Suppressor macrophage treated with lipopolysaccharide for 4 hours (primary cell): Measurements from ENCODE around the gene TBKBP1.
A peak's percentile ranks its signal among the peaks of the same experiment; 100 is the strongest.

ENCODE experiments used
- DNase-seq: peaks from one replicate; pipeline ENCODE4 v3.0.0-alpha.2; 2020

TBKBP1 gene, protein sequence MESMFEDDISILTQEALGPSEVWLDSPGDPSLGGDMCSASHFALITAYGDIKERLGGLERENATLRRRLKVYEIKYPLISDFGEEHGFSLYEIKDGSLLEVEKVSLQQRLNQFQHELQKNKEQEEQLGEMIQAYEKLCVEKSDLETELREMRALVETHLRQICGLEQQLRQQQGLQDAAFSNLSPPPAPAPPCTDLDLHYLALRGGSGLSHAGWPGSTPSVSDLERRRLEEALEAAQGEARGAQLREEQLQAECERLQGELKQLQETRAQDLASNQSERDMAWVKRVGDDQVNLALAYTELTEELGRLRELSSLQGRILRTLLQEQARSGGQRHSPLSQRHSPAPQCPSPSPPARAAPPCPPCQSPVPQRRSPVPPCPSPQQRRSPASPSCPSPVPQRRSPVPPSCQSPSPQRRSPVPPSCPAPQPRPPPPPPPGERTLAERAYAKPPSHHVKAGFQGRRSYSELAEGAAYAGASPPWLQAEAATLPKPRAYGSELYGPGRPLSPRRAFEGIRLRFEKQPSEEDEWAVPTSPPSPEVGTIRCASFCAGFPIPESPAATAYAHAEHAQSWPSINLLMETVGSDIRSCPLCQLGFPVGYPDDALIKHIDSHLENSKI

DNA sequence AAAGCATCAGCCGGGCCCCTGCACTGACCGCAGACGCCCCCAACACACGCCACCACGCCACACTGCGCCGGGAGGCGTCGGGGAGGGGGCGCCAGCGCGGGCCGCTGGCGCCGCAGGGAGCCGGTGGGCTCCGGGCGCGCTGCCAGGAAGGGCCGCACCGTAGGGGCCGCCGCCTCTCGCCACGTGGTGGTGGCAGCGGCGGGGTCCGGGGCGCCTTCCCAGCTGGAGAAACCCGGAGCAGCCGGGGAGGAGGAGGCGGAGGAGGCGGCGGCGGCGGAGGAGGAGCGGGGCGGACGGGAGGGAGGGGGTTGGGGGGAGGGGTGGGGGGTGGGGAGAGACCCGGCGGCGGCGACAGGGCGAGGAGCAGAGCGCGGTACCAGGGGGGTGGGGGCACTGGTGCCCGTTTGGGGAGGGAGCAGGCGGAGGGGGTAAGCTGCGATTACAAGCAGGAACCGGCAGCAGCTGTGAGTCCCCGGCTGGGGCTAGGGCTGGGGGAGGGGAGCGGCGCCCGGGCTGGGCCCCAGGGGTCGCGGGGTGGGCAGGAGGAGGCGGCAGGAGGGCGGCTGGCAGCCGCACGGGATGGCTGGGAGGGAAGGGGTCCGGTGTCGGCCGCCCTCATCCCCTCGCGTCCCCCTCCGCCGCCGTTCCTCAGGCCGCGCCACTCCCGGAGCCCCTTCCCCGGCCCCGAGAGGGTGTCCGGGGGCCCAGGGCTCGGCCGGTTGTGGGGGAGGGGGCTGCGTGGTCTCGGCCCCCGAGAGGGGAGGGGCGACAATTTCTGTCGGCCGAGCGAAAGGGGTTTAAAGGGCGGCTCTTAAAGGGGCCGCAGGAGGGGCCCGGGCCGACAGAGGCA lies at the start of gene TBKBP1:
Gene TBKBP1 (plus strand): TSS at position 431 of the 850 bp plus-strand sequence. CDS start 1,952 bp downstream, outside the sequence.
- peak; percentile 22 for DNase-seq

DNA sequence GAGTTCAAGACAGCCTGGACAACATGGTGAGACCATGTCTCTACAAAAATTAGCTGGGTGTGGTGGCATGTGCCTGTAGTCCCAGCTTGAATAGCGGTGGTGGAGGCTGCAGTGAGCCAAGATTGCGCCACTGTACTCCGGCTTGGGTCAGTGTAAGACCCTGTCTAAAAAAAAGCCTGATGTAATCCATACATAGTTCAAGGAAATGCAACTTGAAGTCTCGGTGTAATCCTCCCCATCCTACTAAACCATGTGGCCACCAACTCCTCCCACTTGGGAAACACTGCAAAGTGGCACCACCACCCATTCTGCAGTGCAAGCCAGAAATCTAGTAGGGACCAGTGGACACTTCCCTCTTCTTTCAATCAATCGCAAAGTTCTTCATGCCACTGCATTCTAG lies 49.6 kb upstream of the TBKBP1 start:
- peak; percentile 90 for DNase-seq

DNA sequence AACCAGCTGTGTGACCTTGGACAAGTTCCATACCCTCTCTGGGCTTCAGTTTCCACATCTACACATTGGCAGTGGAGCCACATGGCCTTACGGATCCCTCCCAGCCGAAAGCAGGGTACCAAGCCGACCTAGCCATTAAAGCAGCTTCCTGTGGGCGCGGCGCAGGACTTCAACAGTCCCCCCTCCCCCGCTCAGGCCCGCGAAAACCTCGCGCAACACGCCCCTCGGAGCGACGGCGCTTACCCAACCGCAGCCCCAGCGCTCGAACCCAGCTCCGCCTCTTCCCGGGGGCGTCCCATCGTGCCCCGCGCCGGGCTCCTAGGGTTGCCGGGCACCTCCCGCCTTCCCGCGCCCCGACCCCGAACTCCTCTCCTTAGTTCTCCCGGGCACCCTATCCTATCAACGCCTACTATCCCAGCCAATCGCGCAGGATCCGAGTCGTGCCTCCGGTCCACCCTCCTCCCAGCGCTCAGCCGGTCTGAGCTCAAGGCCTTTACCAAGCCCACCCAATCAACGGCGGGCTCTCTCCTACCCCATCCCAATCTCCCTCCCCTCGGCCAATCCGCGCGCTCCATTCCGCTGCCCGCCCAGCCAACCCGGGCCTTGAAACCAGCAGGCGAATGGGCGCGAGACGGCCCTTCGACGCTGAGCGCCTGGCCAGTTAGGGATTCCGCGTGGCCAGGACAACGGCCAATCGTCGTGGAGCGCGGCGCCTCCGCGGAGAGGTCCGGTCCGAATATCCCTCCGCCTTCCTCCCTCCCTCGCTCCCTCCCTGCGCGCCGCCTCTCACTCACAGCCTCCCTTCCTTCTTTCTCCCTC lies 44.6 kb upstream of the TBKBP1 start, which contains the start of gene KPNB1:
Gene KPNB1 (plus strand): TSS at position 767 of the 819 bp plus-strand sequence. CDS start 326 bp downstream, outside the sequence.
- DNase-seq = peak; percentile 100

GRCh38 chr17:47649972-47650524 lies 43.9 kb upstream of the TBKBP1 start:
- DNase-seq = no peak

- peak; percentile 98 for DNase-seq
Measured at GRCh38 chr17:47650525-47651522, 43.1 kb upstream of the TBKBP1 start.

DNA sequence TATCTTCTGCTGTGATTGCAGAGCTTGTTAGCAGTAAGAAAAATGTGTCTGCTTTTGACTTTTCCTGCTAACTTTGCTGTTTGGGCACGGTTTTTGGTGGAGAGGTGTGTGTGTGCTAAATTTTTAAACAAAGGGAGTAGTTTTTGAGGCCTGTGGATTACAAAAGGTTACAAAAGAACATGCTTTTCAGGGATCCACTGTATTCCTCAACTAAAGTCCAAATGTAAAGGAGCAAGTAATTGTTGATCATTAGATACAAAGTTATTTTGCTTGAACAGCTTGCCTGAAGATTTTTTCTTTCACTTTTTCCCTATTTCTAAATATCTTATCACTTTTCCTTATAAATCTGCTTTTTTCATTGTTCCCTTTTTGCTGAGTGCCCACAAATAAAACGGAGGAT lies 42.3 kb upstream of the TBKBP1 start:
- no peak for DNase-seq

GRCh38 chr17:47652570-47652969 lies 41.4 kb upstream of the TBKBP1 start:
- no peak for DNase-seq

GRCh38 chr17:47653442-47653841 lies 40.5 kb upstream of the TBKBP1 start:
- DNase-seq = no peak

GRCh38 chr17:47654991-47655390 lies 39.0 kb upstream of the TBKBP1 start:
- no peak for DNase-seq

- DNase-seq = peak; percentile 87
Measured at GRCh38 chr17:47660064-47660492, 33.9 kb upstream of the TBKBP1 start.

DNA sequence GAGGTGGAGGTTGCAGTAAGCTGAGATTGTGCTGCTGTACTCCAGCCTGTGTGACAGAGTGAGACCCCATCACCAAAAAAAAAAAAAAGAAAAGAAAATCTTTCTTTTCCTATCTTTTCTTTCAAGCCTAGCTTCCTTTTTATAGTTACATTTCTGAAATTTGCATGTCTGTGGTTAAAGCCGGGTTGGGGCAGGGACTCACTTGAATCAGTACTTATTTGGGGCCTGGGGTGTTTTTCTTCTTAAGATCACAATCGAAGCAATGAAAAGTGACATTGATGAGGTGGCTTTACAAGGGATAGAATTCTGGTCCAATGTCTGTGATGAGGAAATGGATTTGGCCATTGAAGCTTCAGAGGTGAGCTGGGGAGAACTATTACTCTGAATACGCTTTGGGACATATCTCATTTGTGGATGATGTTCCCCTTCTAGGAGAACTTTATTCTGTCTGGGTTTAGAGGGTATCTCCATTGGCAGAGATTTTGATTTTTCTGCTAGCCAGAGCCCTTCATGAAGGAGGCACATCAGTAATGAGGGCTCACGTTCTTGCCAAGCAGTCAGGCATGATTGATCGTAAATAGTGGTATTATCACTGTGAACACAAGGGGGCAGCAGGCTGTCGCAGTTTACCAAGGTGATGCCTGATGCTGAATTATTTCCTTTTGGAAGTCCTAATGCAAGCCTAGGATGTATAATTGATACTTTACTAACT lies 29.9 kb upstream of the TBKBP1 start:
- DNase-seq = peak; percentile 70

DNA sequence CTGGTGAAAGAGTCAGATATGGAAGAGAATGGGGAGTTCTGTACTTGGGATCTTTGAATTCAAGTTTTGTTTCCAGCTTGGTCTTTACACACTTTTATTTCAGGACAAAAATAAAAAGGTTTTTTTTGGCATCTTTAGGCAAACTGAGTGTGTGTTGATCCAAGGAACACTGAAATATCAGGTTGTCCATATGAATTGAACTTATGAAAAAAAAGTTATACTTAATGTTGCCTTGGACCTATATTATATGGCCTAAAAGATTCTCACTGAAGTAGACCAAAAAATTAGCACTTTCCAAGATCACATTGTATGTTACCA lies 29.4 kb upstream of the TBKBP1 start:
- DNase-seq = no peak

DNA sequence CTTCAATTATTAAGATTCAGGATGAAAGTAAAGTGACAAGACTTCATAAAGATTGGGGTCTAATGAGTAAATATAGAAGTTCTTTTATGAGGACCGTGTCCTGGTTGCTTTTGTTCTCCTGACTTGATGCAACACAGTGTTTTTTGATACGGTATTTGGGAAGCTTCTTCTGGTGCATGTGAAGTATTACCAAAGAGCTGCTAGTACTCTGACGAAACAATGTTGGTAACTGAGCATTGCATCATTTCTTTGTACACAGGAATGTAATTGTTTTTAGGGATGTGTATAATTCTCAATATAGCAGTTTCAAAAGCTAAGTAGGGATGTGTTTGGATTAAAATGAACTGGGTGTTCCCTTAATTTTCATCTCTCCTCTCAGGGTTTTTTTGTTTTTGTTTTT lies 28.3 kb upstream of the TBKBP1 start:
- DNase-seq = peak; percentile 74

- peak; percentile 45 for DNase-seq
Measured at GRCh38 chr17:47669081-47669480, 24.9 kb upstream of the TBKBP1 start.

DNA sequence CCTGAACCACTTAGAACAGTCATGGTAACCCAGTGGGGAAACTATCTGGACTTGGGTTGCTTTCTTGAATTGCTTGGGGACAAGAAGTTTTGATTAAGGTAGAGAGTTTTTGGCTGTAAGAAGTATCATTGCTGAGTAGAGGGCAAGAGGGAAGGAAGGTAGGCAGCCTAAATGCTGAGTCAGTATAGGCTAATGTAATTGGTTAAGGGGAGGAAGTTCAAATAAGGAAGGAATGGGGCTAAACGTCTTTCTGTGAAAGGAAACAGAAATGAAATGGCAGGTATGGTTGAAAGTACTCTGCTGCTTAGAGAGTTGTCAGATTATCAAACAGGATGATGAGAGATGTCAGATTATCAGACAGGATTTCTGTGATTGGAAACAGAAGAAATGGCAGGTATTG lies 23.9 kb upstream of the TBKBP1 start:
- DNase-seq = no peak

DNA sequence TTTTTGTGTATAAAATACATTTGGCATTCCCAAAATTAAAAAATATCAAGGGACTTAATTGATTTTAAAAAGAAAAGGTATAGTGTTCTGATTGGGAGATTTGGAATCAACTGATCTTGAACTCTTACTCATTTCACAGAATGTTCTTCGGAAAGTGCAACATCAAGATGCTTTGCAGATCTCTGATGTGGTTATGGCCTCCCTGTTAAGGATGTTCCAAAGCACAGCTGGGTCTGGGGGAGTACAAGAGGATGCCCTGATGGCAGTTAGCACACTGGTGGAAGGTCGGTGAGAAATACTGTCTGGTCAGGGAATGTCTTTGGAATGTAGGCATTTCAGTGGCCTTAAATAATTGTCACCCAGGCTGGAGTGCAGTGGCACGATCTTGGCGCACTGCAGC lies 19.5 kb upstream of the TBKBP1 start:
- DNase-seq = no peak

- DNase-seq = no peak
Measured at GRCh38 chr17:47675380-47676198, 18.4 kb upstream of the TBKBP1 start.

- DNase-seq = no peak
Measured at GRCh38 chr17:47676199-47676472, 17.8 kb upstream of the TBKBP1 start.

GRCh38 chr17:47676510-47677165 lies 17.3 kb upstream of the TBKBP1 start:
- DNase-seq = no peak
